Upper lobe of left lung (tissue), 6 donors: ENCODE measurements around the gene TAS1R2. TPM values are rescaled to one million over a fixed set of nuclear protein-coding genes. Genes with fewer than 3 reads are reported as not detected.

Experiments
- ATAC-seq, 2 donors: fragments of 200-7000 bp; cut with Tn5 transposase; one replicate each; pipeline ENCODE4 v1.9.1; 2022; ENCODE audit warnings: mild to moderate bottlenecking in 2 of 2, moderate library complexity in 2 of 2; ENCODE audit not compliant: low FRiP score in 2 of 2
- DNase-seq, 2 donors: peaks; one replicate each; pipeline ENCODE4 v3.0.0-alpha.2; 2019 to 2020
- H3K27ac ChIP-seq, 4 donors: fragments of 200-600 bp; sonication (generic); one replicate each; pipeline ENCODE4 v1.5.1; 2016 to 2019
- H3K27me3 ChIP-seq, 4 donors: fragments of 200-600 bp; sonication (generic); one replicate each; pipeline ENCODE4 v1.5.1; 2017 to 2019
- H3K36me3 ChIP-seq, 4 donors: fragments of 200-600 bp; sonication (generic); one replicate each; pipeline ENCODE4 v1.5.1; 2016 to 2019
- H3K4me1 ChIP-seq, 4 donors: fragments of 200-600 bp; sonication (generic); one replicate each; pipeline ENCODE4 v1.5.1; 2018 to 2019
- H3K4me3 ChIP-seq, 4 donors: fragments of 200-600 bp; sonication (generic); one replicate each; pipeline ENCODE4 v1.5.1; 2017 to 2019; ENCODE audit warnings: mild to moderate bottlenecking in 2 of 4, moderate library complexity in 1 of 4
- H3K9me3 ChIP-seq, 4 donors: fragments of 200-600 bp; sonication (generic); one replicate each; pipeline ENCODE4 v1.5.1; 2018 to 2019
- CTCF ChIP-seq, 6 experiments: fragments of 450-650 bp in 4 of 6; fragments of 200-600 bp in 2 of 6; sonication (generic) in 2 of 6; IDR thresholded peaks; one replicate each; pipeline ENCODE4 v1.5.1; 2016 to 2019; ENCODE audit warnings: antibody characterized with exemption in 6 of 6
- EP300 ChIP-seq, 4 donors: sonication (generic); formaldehyde crosslinking; IDR thresholded peaks; one replicate each; pipeline ENCODE4 v1.5.1; 2017; ENCODE audit warnings: antibody characterized with exemption in 4 of 4, control low read depth in 2 of 4
- POLR2A ChIP-seq, 4 donors: fragments of 450-650 bp; IDR thresholded peaks; one replicate each; pipeline ENCODE4 v1.5.1; 2016 to 2017; ENCODE audit warnings: antibody characterized with exemption in 4 of 4, mild to moderate bottlenecking in 2 of 4
- POLR2AphosphoS5 ChIP-seq, 2 donors: sonication (generic); formaldehyde crosslinking; IDR thresholded peaks; one replicate each; pipeline ENCODE4 v1.5.1; 2017; ENCODE audit warnings: antibody characterized with exemption in 2 of 2
- WGBS, 2 donors: methylation state at CpG; one replicate each; pipeline ENCODE4 v1.1.5; 2017 to 2018; 5-methylcytosine and 5-hydroxymethylcytosine counted together
- total RNA-seq, 6 donors: library from RNA; depleted of rRNA in 4 of 6; stranded (reverse); fragments of >200 nt in 4 of 6; gene quantifications; one replicate each; pipeline versions ENCODE4 v1.1.0 to v1.2.1, GENCODE V29; 2016 to 2021
- donor health status: DM: no; HTN: no; CAD: no; lungs with moderate emphysema.
- donor health status: DM: no; HTN: yes; CAD: no; lungs with severe emphysema.

TAS1R2 gene
- total RNA-seq, 6 donors from 2014 or later = not detected

GRCh38 chr1:18823438-18823837 is 36.0 kb downstream of the TAS1R2 start:
- H3K9me3 ChIP-seq = no peaks in the 10 kb centered on the region
- ATAC-seq (no peak), DNase-seq (no peak)
- no peak overlapping the region for H3K27ac ChIP-seq
- no peaks in the 10 kb centered on the region for H3K4me1 ChIP-seq
- 86% methylated on average over 6 of the region's 6 CpGs for WGBS, 2 donors
- peaks cover 0 to 2% (median 0%) of the 10 kb centered on the region in 4 donors for H3K27me3 ChIP-seq
- TF ChIP-seq CTCF (IDR thresholded peaks at IDR 0.05) (no peak), POLR2AphosphoS5 (IDR thresholded peaks at IDR 0.05) (no peak), EP300 (IDR thresholded peaks at IDR 0.05) (no peak), POLR2A (IDR thresholded peaks at IDR 0.05) (no peak)
- no peak overlapping the region for H3K4me3 ChIP-seq
- H3K36me3 ChIP-seq = no peaks in the 10 kb centered on the region

DNA sequence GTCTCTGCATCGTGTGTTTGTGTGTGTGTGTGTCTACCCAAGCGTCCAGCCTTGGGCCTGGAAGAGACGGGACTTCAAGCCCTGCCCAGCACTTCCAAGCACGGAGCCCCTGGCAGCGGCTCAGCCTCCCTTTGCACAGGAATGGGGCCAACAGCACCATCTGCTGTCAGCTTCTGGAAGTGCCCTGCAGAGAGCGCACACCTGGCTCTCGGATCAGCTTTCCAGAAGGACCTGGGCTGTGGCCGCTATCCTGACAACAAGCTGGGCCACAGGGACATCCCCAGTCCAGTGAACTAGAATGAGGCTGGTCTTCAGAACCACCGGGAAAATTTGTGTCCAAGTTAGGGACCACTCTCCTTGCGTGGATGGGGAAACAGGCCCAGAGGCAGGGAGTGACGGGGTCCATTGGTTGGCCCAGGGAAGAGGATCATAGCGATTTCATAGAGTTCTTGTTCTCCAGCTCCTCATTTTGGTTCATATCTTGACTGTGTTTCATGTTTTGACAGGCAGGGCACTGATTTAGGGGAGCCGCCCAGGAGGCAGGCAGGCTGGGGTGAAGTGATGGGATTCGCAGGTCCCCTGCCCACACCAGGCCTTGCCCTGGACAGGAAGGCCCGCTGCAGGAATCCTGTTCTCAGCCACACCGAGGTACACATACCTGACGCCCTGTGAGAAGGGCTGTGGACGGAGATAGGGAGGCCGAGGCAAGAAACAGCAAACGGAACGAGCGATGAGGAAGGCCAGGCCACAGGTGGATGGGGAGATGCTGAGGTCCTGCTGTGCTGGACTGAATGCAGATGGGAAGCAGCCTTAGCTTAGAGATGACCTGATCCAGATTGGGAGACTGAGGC is 38.4 kb downstream of the TAS1R2 start:
- ATAC-seq = peak; percentile 81 to 85
- TF ChIP-seq POLR2AphosphoS5 (IDR thresholded peaks at IDR 0.05) = no peak
- peak; percentile 64 to 90 (median 84) for TF ChIP-seq CTCF (IDR thresholded peaks at IDR 0.05)
- TF ChIP-seq POLR2A (IDR thresholded peaks at IDR 0.05) = no peak
- no peak for TF ChIP-seq EP300 (IDR thresholded peaks at IDR 0.05)
- Histone ChIP-seq H3K36me3 (no peaks in the 10 kb centered on the region), H3K27me3 (peaks cover 0 to 2% (median 0%) of the 10 kb centered on the region in 4 donors), H3K27ac (no peak overlapping the region), H3K4me1 (no peaks in the 10 kb centered on the region), H3K9me3 (no peaks in the 10 kb centered on the region), H3K4me3 (no peak overlapping the region)
- 51 to 72% methylated on average over 14 to 20 of the region's 22 CpGs for WGBS, 2 donors
- peak; percentile 72 to 79 for DNase-seq

DNA sequence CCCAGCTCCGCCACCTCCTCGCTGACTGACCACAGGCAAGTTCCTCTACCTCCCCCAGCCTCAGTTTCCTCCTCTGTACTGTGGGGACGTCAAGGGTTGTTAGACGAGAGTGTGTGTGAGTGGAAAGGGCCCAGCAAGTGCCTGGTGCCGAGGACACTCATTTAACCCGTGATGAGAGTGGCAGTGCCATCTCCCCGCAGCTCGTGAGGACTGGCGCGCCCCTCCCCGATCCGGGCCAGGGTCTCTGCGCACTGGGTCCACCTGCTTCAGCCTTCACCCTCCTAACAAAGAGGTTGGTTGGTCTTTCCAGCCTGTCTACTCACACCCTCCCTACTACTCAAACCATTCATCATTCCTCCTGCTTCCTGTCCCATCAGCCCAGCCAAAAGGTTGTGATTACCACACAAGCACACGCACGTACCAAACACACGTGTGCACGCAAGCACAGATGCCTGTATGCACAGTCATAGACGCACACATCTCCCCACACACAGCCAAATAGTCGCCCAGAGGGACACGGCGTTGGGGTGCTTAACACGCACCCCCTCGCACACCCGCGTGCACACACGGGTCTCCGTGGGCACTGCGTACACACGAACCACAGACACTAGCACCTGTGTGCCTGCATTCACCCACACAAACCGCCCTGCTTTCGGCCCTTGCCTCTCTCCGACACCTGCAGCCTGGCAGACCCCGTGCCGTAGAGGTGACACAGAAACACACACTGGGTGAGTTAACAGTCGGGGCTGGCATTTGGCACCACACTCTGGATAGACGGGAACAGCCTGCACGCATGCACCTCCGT is 39.3 kb downstream of the TAS1R2 start:
- Histone ChIP-seq H3K36me3 (no peaks in the 10 kb centered on the region), H3K4me3 (no peak overlapping the region), H3K4me1 (no peaks in the 10 kb centered on the region), H3K27ac (no peak overlapping the region), H3K27me3 (peaks cover 0 to 2% (median 0%) of the 10 kb centered on the region in 4 donors), H3K9me3 (no peaks in the 10 kb centered on the region)
- no peak for TF ChIP-seq EP300 (IDR thresholded peaks at IDR 0.05)
- TF ChIP-seq POLR2A (IDR thresholded peaks at IDR 0.05) = no peak
- TF ChIP-seq POLR2AphosphoS5 (IDR thresholded peaks at IDR 0.05) = no peak
- no peak for TF ChIP-seq CTCF (IDR thresholded peaks at IDR 0.05)
- WGBS, 2 donors = 71 to 76% methylated on average over 27 to 38 of the region's 38 CpGs
- peak in 1 of 2 donors; percentile 60 for DNase-seq
- no peak for ATAC-seq

GRCh38 chr1:18819203-18819602 is 40.3 kb downstream of the TAS1R2 start:
- ATAC-seq (no peak), DNase-seq (no peak)
- H3K27me3 ChIP-seq = peaks cover 0 to 2% (median 0%) of the 10 kb centered on the region in 4 donors
- H3K4me3 ChIP-seq = no peak overlapping the region
- no peaks in the 10 kb centered on the region for H3K36me3 ChIP-seq
- no peaks in the 10 kb centered on the region for H3K9me3 ChIP-seq
- TF ChIP-seq POLR2A (IDR thresholded peaks at IDR 0.05) (no peak), EP300 (IDR thresholded peaks at IDR 0.05) (no peak), POLR2AphosphoS5 (IDR thresholded peaks at IDR 0.05) (no peak), CTCF (IDR thresholded peaks at IDR 0.05) (no peak)
- H3K27ac ChIP-seq = no peak overlapping the region
- 18 to 22% methylated on average over 12 of the region's 12 CpGs for WGBS, 2 donors
- no peaks in the 10 kb centered on the region for H3K4me1 ChIP-seq
